Liver (tissue), 3 donors: ENCODE results near the gene PLPP6.

Source experiments
- FOXA1 ChIP-seq: IDR thresholded peaks from 2 replicates; pipeline ENCODE4 v1.6.1; 2016; ENCODE audit warnings: antibody characterized with exemption
- HNF4A ChIP-seq, 2 donors: conservative IDR thresholded peaks; 2 replicates each; pipeline ENCODE4 v1.6.1; 2016; ENCODE audit warnings: antibody characterized with exemption in 2 of 2, mild to moderate bottlenecking in 2 of 2
- JUND ChIP-seq, 2 donors: IDR thresholded peaks; 2 replicates each; pipeline ENCODE4 v1.6.1; 2016; ENCODE audit warnings: antibody characterized with exemption in 2 of 2
- NR2F2 ChIP-seq: IDR thresholded peaks from 2 replicates; pipeline ENCODE4 v1.6.1; 2016; ENCODE audit warnings: antibody characterized with exemption
- SP1 ChIP-seq: IDR thresholded peaks from 2 replicates; pipeline ENCODE4 v1.6.1; 2018; ENCODE audit warnings: antibody characterized with exemption, mild to moderate bottlenecking
- TAF1 ChIP-seq: conservative IDR thresholded peaks from 2 replicates; pipeline ENCODE4 v1.6.1; 2016; ENCODE audit warnings: antibody characterized with exemption, mild to moderate bottlenecking
- TF ChIP-seq, protein P1 (sequence below): fragments of 150-350 bp; IDR thresholded peaks from 2 replicates; pipeline ENCODE4 v1.5.1; 2017; ENCODE audit warnings: improper control_type of control experiment, low read depth, low read length; ENCODE audit not compliant: missing input control
- TF ChIP-seq, protein P2 (sequence below): IDR thresholded peaks from 2 replicates; pipeline ENCODE4 v1.6.1; 2016; ENCODE audit warnings: antibody characterized with exemption
- TF ChIP-seq, protein P3 (sequence below): IDR thresholded peaks from 2 replicates; pipeline ENCODE4 v1.6.1; 2016; ENCODE audit warnings: antibody characterized with exemption, mild to moderate bottlenecking
- donor health status: healthy.
- donor health status: healthy.

DNA sequence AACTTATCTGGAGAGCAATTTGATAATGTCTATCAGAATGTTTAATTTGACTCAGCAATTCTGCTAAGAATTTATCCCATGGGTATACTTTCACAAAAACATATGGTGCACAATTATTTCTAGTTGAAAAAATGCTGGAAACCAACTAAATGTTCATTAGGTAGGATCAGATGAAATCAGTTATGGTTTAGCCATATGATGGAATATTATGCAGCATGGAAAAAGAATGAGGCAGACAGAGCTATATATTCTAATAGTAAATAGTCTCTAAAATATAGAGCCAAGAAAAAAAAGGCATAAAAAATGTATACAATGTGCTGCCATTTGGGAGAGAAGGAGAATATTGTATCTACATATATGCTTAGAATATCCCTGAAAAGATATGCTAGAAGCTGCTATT, 7.8 kb downstream of the PLPP6 start:
- TF ChIP-seq FOXA1 (no peak), NR2F2 (no peak), TAF1 (no peak), SP1 (no peak), HNF4A (conservative IDR thresholded peaks at IDR 0.05) (no peak), JUND (IDR thresholded peaks at IDR 0.05) (no peak)
- TF ChIP-seq, protein P1, sequence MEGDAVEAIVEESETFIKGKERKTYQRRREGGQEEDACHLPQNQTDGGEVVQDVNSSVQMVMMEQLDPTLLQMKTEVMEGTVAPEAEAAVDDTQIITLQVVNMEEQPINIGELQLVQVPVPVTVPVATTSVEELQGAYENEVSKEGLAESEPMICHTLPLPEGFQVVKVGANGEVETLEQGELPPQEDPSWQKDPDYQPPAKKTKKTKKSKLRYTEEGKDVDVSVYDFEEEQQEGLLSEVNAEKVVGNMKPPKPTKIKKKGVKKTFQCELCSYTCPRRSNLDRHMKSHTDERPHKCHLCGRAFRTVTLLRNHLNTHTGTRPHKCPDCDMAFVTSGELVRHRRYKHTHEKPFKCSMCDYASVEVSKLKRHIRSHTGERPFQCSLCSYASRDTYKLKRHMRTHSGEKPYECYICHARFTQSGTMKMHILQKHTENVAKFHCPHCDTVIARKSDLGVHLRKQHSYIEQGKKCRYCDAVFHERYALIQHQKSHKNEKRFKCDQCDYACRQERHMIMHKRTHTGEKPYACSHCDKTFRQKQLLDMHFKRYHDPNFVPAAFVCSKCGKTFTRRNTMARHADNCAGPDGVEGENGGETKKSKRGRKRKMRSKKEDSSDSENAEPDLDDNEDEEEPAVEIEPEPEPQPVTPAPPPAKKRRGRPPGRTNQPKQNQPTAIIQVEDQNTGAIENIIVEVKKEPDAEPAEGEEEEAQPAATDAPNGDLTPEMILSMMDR: no peak
- TF ChIP-seq, protein P2, sequence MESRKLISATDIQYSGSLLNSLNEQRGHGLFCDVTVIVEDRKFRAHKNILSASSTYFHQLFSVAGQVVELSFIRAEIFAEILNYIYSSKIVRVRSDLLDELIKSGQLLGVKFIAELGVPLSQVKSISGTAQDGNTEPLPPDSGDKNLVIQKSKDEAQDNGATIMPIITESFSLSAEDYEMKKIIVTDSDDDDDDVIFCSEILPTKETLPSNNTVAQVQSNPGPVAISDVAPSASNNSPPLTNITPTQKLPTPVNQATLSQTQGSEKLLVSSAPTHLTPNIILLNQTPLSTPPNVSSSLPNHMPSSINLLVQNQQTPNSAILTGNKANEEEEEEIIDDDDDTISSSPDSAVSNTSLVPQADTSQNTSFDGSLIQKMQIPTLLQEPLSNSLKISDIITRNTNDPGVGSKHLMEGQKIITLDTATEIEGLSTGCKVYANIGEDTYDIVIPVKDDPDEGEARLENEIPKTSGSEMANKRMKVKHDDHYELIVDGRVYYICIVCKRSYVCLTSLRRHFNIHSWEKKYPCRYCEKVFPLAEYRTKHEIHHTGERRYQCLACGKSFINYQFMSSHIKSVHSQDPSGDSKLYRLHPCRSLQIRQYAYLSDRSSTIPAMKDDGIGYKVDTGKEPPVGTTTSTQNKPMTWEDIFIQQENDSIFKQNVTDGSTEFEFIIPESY: no peak
- TF ChIP-seq, protein P3, sequence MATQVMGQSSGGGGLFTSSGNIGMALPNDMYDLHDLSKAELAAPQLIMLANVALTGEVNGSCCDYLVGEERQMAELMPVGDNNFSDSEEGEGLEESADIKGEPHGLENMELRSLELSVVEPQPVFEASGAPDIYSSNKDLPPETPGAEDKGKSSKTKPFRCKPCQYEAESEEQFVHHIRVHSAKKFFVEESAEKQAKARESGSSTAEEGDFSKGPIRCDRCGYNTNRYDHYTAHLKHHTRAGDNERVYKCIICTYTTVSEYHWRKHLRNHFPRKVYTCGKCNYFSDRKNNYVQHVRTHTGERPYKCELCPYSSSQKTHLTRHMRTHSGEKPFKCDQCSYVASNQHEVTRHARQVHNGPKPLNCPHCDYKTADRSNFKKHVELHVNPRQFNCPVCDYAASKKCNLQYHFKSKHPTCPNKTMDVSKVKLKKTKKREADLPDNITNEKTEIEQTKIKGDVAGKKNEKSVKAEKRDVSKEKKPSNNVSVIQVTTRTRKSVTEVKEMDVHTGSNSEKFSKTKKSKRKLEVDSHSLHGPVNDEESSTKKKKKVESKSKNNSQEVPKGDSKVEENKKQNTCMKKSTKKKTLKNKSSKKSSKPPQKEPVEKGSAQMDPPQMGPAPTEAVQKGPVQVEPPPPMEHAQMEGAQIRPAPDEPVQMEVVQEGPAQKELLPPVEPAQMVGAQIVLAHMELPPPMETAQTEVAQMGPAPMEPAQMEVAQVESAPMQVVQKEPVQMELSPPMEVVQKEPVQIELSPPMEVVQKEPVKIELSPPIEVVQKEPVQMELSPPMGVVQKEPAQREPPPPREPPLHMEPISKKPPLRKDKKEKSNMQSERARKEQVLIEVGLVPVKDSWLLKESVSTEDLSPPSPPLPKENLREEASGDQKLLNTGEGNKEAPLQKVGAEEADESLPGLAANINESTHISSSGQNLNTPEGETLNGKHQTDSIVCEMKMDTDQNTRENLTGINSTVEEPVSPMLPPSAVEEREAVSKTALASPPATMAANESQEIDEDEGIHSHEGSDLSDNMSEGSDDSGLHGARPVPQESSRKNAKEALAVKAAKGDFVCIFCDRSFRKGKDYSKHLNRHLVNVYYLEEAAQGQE: no peak
